Right atrium auricular region (tissue), 2 donors: ENCODE results near the gene STRA6. TPM values are rescaled to one million over a fixed set of nuclear protein-coding genes. Genes with fewer than 3 reads are reported as not detected.

Experiments
- DNase-seq: peaks from one replicate; pipeline ENCODE4 v3.0.0-alpha.2; 2019; ENCODE audit warnings: low spot score
- H3K27ac ChIP-seq, 2 donors: fragments of 200-600 bp; sonication (generic); 1 replicate in 1 of 2; 2 replicates in 1 of 2; pipeline ENCODE4 v1.5.1; 2016 to 2019
- H3K27me3 ChIP-seq, 2 donors: fragments of 200-600 bp; sonication (generic); one replicate each; pipeline versions ENCODE4 v1.5.1 to v1.6.0; 2017 to 2019
- H3K36me3 ChIP-seq: fragments of 200-600 bp; sonication (generic); one replicate; pipeline ENCODE4 v1.5.1; 2016
- H3K4me1 ChIP-seq, 2 donors: fragments of 200-600 bp; sonication (generic); one replicate each; pipeline versions ENCODE4 v1.5.1 to v1.6.0; 2017 to 2019
- H3K4me3 ChIP-seq, 2 donors: fragments of 200-600 bp; sonication (generic); 1 replicate in 1 of 2; 2 replicates in 1 of 2; pipeline ENCODE4 v1.5.1; 2017 to 2019; ENCODE audit warnings: mild to moderate bottlenecking in 1 of 2, moderate library complexity in 1 of 2
- H3K9me3 ChIP-seq, 2 donors: fragments of 200-600 bp; sonication (generic); one replicate each; pipeline ENCODE4 v1.5.1; 2019
- CTCF ChIP-seq, 2 donors: fragments of 200-600 bp; sonication (generic); IDR thresholded peaks; one replicate each; pipeline ENCODE4 v1.5.1; 2019; ENCODE audit warnings: antibody characterized with exemption in 2 of 2
- total RNA-seq, 2 donors: library from RNA; depleted of rRNA; stranded (reverse); fragments of >200 nt; gene quantifications; one replicate each; pipeline ENCODE4 v1.1.0, GENCODE V29; 2016

STRA6 gene
- total RNA-seq, 2 donors from 2014 or later = 0.22 to 0.55 TPM

- no peak for DNase-seq
Observed at GRCh38 chr15:74134387-74135027, 68.1 kb downstream of the STRA6 start.

GRCh38 chr15:74133694-74134386, 68.7 kb downstream of the STRA6 start:
- DNase-seq = no peak
- Histone ChIP-seq H3K4me1 (peaks cover 0 to 73% of the 10 kb centered on the region in 2 donors), H3K27me3 (peaks cover 3 to 22% of the 10 kb centered on the region in 2 donors), H3K27ac (no peak overlapping the region), H3K36me3 (no peaks in the 10 kb centered on the region), H3K9me3 (no peaks in the 10 kb centered on the region), H3K4me3 (no peak overlapping the region)
- no peak for TF ChIP-seq CTCF (IDR thresholded peaks at IDR 0.05)

More at GRCh38 chr15:74134387-74135027, 68.1 kb downstream of the STRA6 start:
- H3K36me3 ChIP-seq = no peaks in the 10 kb centered on the region
- peaks cover 0 to 67% of the 10 kb centered on the region in 2 donors for H3K4me1 ChIP-seq
- peak; percentile 46 to 64 for TF ChIP-seq CTCF (IDR thresholded peaks at IDR 0.05)
- no peaks in the 10 kb centered on the region for H3K9me3 ChIP-seq
- no peak overlapping the region for H3K27ac ChIP-seq
- H3K4me3 ChIP-seq = no peak overlapping the region
- H3K27me3 ChIP-seq = peaks cover 3 to 15% of the 10 kb centered on the region in 2 donors

GRCh38 chr15:74132681-74133651, 69.6 kb downstream of the STRA6 start:
- H3K27ac ChIP-seq = no peak overlapping the region
- DNase-seq = no peak
- peaks cover 0 to 81% of the 10 kb centered on the region in 2 donors for H3K4me1 ChIP-seq
- no peaks in the 10 kb centered on the region for H3K9me3 ChIP-seq
- H3K36me3 ChIP-seq = no peaks in the 10 kb centered on the region
- peaks cover 7 to 31% of the 10 kb centered on the region in 2 donors for H3K27me3 ChIP-seq
- no peak overlapping the region for H3K4me3 ChIP-seq
- peak in 1 of 2 donors; percentile 19 for TF ChIP-seq CTCF (IDR thresholded peaks at IDR 0.05)

- H3K27ac ChIP-seq = no peak overlapping the region
- DNase-seq = no peak
- no peaks in the 10 kb centered on the region for H3K36me3 ChIP-seq
- no peak for TF ChIP-seq CTCF (IDR thresholded peaks at IDR 0.05)
- H3K27me3 ChIP-seq = peaks cover 7 to 31% of the 10 kb centered on the region in 2 donors
- H3K4me3 ChIP-seq = peak overlapping the region in 1 of 2 donors; percentile 50
- peaks cover 0 to 76% of the 10 kb centered on the region in 2 donors for H3K4me1 ChIP-seq
- H3K9me3 ChIP-seq = no peaks in the 10 kb centered on the region
Observed at GRCh38 chr15:74131628-74132413, 70.8 kb downstream of the STRA6 start.
